Measurements from ENCODE around the gene TNFRSF14. TPM values are rescaled to one million over a fixed set of nuclear protein-coding genes. Genes with fewer than 3 reads are reported as not detected.

The TNFRSF14 gene
- total and polyA plus RNA-seq, 9 of the 15 experiments (the other 6 are each of a cell fraction or from before 2014, with no cell fraction given) = 0.11 to 2.3 (median 0.68) TPM; not detected in 2

GRCh38 chr1:2525920-2526823 lies 30.0 kb upstream of the TNFRSF14 start, which contains the start of gene PANK4 (continued):
- TF ChIP-seq ZNF395 (CRISPR knock-in tag; IDR thresholded peaks at IDR 0.05) (peak; percentile 99), UBTF (IDR thresholded peaks at IDR 0.05; ENCODE audit: borderline replicate concordance in 1 of 2, low read depth in 2 of 2, low read length in 2 of 2) (0 out of 4 replicates have a peak, but pooled peaks of 1 of the 2 experiments have one; percentile 39), SP2 (IDR thresholded peaks at IDR 0.05; ENCODE audit: extremely low read depth, low read depth, low read length, poor library complexity, severe bottlenecking) (peak; percentile 16), NCOA6 (IDR thresholded peaks at IDR 0.05) (no peak), FOXK1 (CRISPR knock-in tag; IDR thresholded peaks at IDR 0.05; ENCODE audit: borderline replicate concordance) (no peak), ZNF584 (CRISPR knock-in tag; IDR thresholded peaks at IDR 0.05; ENCODE audit: low read depth) (peak; percentile 98), SAFB (IDR thresholded peaks at IDR 0.05; ENCODE audit: borderline replicate concordance, low read depth, low read length) (0 out of 2 replicates have a peak, but pooled peaks have one; percentile 68), CEBPB (tag; IDR thresholded peaks at IDR 0.05) (no peak), ZNF232 (CRISPR knock-in tag; IDR thresholded peaks at IDR 0.05) (no peak), PRMT5 (CRISPR knock-in tag; IDR thresholded peaks at IDR 0.05) (no peak), MTA2 (IDR thresholded peaks at IDR 0.05; ENCODE audit: low read depth) (no peak), TEAD2 (tag; IDR thresholded peaks at IDR 0.05) (no peak), XRCC4 (IDR thresholded peaks at IDR 0.05; ENCODE audit: extremely low read depth, insufficient read depth, insufficient read length) (no peak), ZNF133 (CRISPR knock-in tag; IDR thresholded peaks at IDR 0.05) (no peak), ZBTB17 (CRISPR knock-in tag; IDR thresholded peaks at IDR 0.05) (peak; percentile 88; the same call in 1 of the 2 replicates), FOXK2 (conservative IDR thresholded peaks at IDR 0.05 in 1 of 2, IDR thresholded peaks at IDR 0.05 in 1 of 2; ENCODE audit: low read depth in 2 of 2) (no peak), HCFC1 (IDR thresholded peaks at IDR 0.05; ENCODE audit: low read depth, low read length) (peak; percentile 96), POLR3G (IDR thresholded peaks at IDR 0.05; ENCODE audit: extremely low read depth, insufficient read length, insufficient replicate concordance) (no peak), BMI1 (IDR thresholded peaks at IDR 0.05; ENCODE audit: low read length) (no peak), GABPA (tag; conservative IDR thresholded peaks at IDR 0.05; ENCODE audit: low read depth) (peak; percentile 64), CREM (IDR thresholded peaks at IDR 0.05; ENCODE audit: low read depth) (peak; percentile 88), ZBTB12 (CRISPR knock-in tag; IDR thresholded peaks at IDR 0.05) (peak; percentile 76)
